ENCODE measurements around the gene CDK16. TPM values are rescaled to one million over a fixed set of nuclear protein-coding genes. Genes with fewer than 3 reads are reported as not detected.
A peak's percentile ranks its signal among the peaks of the same experiment; 100 is the strongest.

CDK16 gene
- total and polyA plus RNA-seq, 2 donors (not counting 1 experiment from before 2014, with no cell fraction given), result 68.2 to 92.9 TPM

DNA sequence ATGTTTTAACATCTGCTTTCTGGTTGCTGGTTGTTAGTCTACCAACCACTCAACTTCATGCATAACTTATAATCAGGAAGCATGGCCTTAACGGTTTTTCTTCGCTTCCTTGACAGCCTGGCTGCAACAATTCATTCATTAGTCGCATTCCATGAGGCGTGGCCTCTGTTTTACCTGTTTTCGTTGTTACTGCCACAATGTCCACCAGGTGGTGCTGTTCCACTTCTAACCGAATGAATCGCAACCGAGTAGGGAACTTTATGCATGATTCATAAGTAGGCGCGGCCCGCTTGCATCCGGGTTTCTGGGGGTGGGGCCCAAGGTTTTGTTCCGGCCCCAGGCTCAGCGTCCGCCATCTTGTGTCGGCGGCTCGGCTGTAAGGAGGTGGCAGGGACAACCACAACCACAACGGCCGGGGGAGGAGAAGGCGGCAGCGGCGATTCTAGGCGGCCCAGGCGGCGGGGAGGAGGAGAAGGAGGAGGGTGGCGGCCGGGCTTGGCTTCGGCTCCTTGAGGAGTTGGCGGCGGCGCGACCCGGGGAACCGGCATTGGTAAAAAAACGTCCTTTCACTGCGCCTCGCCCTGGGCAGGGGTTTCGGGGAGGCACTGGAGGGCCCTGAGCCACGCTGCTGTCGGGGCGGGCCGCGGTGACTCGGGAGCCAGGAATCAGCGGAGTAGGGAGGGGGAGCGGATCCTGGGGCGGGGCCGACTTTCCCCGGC lies 24.8 kb upstream of the CDK16 start, which contains the start of gene UBA1:
TSS of gene UBA1 (plus strand) at position 355 of the 719 bp plus-strand sequence. CDS start 4,974 bp downstream, outside the sequence.
- under 1% methylated on average over 27 of the region's 50 CpGs for WGBS (ENCODE audit: insufficient coverage)
- no peaks in the 10 kb centered on the region for H3K27me3 ChIP-seq (replicated peaks in 1 of 4; ENCODE audit: control extremely low read depth in 1 of 4, control insufficient read depth in 3 of 4, insufficient read depth in 4 of 4, low read length in 3 of 4)
- intact Hi-C loops (cut with micrococcal nuclease), result loop anchor here (1.0 to 5.0 kb wide), 10 partner anchors 24 to 459 kb away; partner anchors contain the start of genes ELK1, RBM10 and USP11
- H3K9me3 Mint-ChIP-seq (ENCODE audit: insufficient read depth), result no peaks in the 10 kb centered on the region
- H3K9ac ChIP-seq (ENCODE audit: low read length), result peak within 1 kb of the TSS; percentile 90
- peak within 1 kb of the TSS; percentile 98 for H3K4me3 Mint-ChIP-seq
- H3K4me1 Mint-ChIP-seq, result peaks cover 63% of the 10 kb centered on the region
- peak; percentile 75 for ATAC-seq (ENCODE audit: low read depth)
- H3K36me3 ChIP-seq (replicated peaks in 1 of 2; ENCODE audit: control extremely low read depth in 1 of 2, control insufficient read depth in 1 of 2, extremely low read depth in 1 of 2, insufficient read depth in 2 of 2, low read length in 1 of 2), result peaks cover 0 to 15% of the 10 kb centered on the region in 2 experiments
- ChIA-PET CTCF (interaction anchor here (1.0 to 3.8 kb wide), 4 partner anchors 191 to 330 kb away, joined by 7 to 23 read pairs (median 10); no protein-coding TSS in a partner anchor), POLR2A (interaction anchor here (1.5 kb wide), 1 partner anchor 330 kb away, joined by 3 read pairs; no protein-coding TSS in a partner anchor)
- H3K27me3 Mint-ChIP-seq, result no peaks in the 10 kb centered on the region
- H3K4me1 ChIP-seq (ENCODE audit: control insufficient read depth in 2 of 2, insufficient read depth in 2 of 2, low read length in 2 of 2), result peaks cover 48 to 60% of the 10 kb centered on the region in 2 donors
- no peak for TF ChIP-seq EZH2 (IDR thresholded peaks at IDR 0.05; ENCODE audit: borderline replicate concordance, insufficient read depth, low read depth, low read length, poor library complexity, severe bottlenecking)
- TF ChIP-seq, protein P1, sequence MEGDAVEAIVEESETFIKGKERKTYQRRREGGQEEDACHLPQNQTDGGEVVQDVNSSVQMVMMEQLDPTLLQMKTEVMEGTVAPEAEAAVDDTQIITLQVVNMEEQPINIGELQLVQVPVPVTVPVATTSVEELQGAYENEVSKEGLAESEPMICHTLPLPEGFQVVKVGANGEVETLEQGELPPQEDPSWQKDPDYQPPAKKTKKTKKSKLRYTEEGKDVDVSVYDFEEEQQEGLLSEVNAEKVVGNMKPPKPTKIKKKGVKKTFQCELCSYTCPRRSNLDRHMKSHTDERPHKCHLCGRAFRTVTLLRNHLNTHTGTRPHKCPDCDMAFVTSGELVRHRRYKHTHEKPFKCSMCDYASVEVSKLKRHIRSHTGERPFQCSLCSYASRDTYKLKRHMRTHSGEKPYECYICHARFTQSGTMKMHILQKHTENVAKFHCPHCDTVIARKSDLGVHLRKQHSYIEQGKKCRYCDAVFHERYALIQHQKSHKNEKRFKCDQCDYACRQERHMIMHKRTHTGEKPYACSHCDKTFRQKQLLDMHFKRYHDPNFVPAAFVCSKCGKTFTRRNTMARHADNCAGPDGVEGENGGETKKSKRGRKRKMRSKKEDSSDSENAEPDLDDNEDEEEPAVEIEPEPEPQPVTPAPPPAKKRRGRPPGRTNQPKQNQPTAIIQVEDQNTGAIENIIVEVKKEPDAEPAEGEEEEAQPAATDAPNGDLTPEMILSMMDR (IDR thresholded peaks at IDR 0.05), result peak; percentile 58
- H3K4me3 ChIP-seq (ENCODE audit: control extremely low read depth in 1 of 5, extremely low read depth in 1 of 5, insufficient read depth in 1 of 5, low read depth in 2 of 5, low read length in 4 of 5), result peak within 1 kb of the TSS; percentile 71 to 96 (median 76)
- peak within 1 kb of the TSS; percentile 80 for H3K4me2 ChIP-seq (replicated peaks; ENCODE audit: low read depth, low read length, poor library complexity, severe bottlenecking)
- peak within 1 kb of the TSS; percentile 86 for H2AFZ ChIP-seq (ENCODE audit: insufficient read depth, low read depth, low read length, poor library complexity, severe bottlenecking)
- peaks cover 24% of the 10 kb centered on the region for H4K20me1 ChIP-seq (ENCODE audit: control insufficient read depth, insufficient read depth, low read length, poor library complexity, severe bottlenecking)
- peak; percentile 93 for DNase-seq
- H3K9me3 ChIP-seq (ENCODE audit: control extremely low read depth in 1 of 3, control insufficient read depth in 2 of 3, insufficient read depth in 1 of 3, low read length in 2 of 3), result no peaks in the 10 kb centered on the region
- H3K79me2 ChIP-seq (ENCODE audit: control insufficient read depth, insufficient read depth, low read length), result peaks cover 54% of the 10 kb centered on the region
- peak within 1 kb of the TSS; percentile 83 to 95 for H3K27ac ChIP-seq (ENCODE audit: low read length in 2 of 2)
- H3K27ac Mint-ChIP-seq, result peak within 1 kb of the TSS; percentile 99

Data from B cell (primary cell).